ENCODE results near the gene MACROD1. TPM values are rescaled to one million over a fixed set of nuclear protein-coding genes. Genes with fewer than 3 reads are reported as not detected.

MACROD1 gene
- total and polyA plus RNA-seq, 2 experiments from 2014 or later = 21.2 to 29.8 TPM

DNA sequence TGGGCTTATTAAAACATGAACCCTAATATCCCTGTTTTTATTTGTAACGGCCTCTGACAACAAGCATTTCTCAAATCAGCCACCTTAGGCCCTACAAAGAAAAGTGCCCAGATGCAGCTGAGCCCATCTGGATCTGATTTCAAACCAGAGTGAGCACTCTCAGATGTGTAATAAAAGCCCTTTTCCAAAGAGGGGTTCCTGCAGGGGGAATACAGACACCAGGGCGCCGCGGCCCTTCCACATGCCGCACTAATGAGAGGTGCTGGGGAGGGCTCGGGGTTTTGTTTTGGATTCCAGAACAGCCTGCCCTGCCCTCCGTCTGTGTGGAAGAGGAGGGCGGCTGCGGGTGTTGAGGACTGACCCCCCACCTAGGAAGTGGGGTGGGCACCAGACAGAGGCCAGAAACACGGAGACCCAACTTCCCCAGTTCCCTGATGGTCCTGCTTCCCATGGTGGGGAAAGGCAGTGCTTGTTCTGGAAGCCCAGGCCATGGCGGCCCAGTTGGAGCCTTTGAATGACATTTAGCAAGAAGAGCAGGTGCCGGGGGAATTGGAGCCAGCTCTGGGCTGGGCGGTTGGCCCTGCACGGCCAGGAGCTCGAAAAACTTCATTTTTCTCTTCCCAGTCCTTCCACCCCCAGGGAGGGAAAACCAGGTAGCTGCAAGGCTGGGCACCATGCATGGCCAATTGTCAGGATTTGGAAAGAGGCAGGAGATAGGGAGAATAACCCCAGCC is 63.7 kb downstream of the MACROD1 start:
- no peaks in the 10 kb centered on the region for H3K9me3 ChIP-seq (ENCODE audit: low read depth)
- H3K36me3 ChIP-seq (replicated peaks; ENCODE audit: insufficient read depth, low read depth) = no peaks in the 10 kb centered on the region
- H2AFZ ChIP-seq = no peak overlapping the region
- H3K27me3 ChIP-seq = no peaks in the 10 kb centered on the region
- no peaks in the 10 kb centered on the region for H4K20me1 ChIP-seq (ENCODE audit: insufficient read depth, poor library complexity, severe bottlenecking)
- no peak overlapping the region for H3K4me3 ChIP-seq
- TF ChIP-seq, protein P1, sequence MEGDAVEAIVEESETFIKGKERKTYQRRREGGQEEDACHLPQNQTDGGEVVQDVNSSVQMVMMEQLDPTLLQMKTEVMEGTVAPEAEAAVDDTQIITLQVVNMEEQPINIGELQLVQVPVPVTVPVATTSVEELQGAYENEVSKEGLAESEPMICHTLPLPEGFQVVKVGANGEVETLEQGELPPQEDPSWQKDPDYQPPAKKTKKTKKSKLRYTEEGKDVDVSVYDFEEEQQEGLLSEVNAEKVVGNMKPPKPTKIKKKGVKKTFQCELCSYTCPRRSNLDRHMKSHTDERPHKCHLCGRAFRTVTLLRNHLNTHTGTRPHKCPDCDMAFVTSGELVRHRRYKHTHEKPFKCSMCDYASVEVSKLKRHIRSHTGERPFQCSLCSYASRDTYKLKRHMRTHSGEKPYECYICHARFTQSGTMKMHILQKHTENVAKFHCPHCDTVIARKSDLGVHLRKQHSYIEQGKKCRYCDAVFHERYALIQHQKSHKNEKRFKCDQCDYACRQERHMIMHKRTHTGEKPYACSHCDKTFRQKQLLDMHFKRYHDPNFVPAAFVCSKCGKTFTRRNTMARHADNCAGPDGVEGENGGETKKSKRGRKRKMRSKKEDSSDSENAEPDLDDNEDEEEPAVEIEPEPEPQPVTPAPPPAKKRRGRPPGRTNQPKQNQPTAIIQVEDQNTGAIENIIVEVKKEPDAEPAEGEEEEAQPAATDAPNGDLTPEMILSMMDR (IDR thresholded peaks at IDR 0.05; ENCODE audit: poor library complexity) = no peak
- TF ChIP-seq EZH2 (IDR thresholded peaks at IDR 0.05; ENCODE audit: borderline replicate concordance) (no peak), EZH2phosphoT487 (IDR thresholded peaks at IDR 0.05; ENCODE audit: low read depth, severe bottlenecking, unreplicated experiment) (no peak)
- WGBS (ENCODE audit: low lambda C conversion rate, missing lambda C conversion rate) = 63% methylated on average over 15 of the region's 15 CpGs
- H3K79me2 ChIP-seq = no peaks in the 10 kb centered on the region
- DNase-seq (ENCODE audit: low spot score) = no peak
- peaks cover 13% of the 10 kb centered on the region for H3K4me1 ChIP-seq (ENCODE audit: insufficient read depth)
- H3K4me2 ChIP-seq = peak overlapping the region; percentile 45
- H3K27ac ChIP-seq = peak overlapping the region; percentile 75
- H3K9me2 ChIP-seq (replicated peaks; ENCODE audit: insufficient read depth) = no peaks in the 10 kb centered on the region

DNA sequence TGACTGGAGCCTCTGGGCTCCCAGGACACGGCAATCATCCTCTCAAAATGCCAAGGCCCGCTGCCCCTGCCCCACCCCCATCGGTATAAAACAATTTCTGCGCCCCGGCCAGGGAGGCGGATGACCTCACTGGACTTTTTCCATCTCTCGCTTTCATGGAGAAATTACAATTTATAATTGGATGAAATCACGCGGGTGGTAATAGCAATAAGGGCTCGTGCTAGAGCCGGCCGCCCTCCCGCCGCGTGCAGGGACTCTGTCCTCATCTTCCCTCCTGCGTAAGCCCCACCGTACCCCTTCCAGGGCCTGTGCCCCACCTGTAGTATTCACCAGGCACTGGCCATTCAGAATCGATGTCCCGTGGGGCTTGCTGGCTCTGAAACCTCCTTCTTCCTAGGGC is 64.5 kb downstream of the MACROD1 start:
- H3K4me3 ChIP-seq = no peak overlapping the region
- H3K9me2 ChIP-seq (replicated peaks; ENCODE audit: insufficient read depth) = no peaks in the 10 kb centered on the region
- no peaks in the 10 kb centered on the region for H3K79me2 ChIP-seq
- H3K4me2 ChIP-seq = peak overlapping the region; percentile 45
- no peak for TF ChIP-seq EZH2phosphoT487 (IDR thresholded peaks at IDR 0.05; ENCODE audit: low read depth, severe bottlenecking, unreplicated experiment)
- peaks cover 13% of the 10 kb centered on the region for H3K4me1 ChIP-seq (ENCODE audit: insufficient read depth)
- no peaks in the 10 kb centered on the region for H3K36me3 ChIP-seq (replicated peaks; ENCODE audit: insufficient read depth, low read depth)
- peak overlapping the region; percentile 75 for H3K27ac ChIP-seq
- H2AFZ ChIP-seq = no peak overlapping the region
- no peaks in the 10 kb centered on the region for H4K20me1 ChIP-seq (ENCODE audit: insufficient read depth, poor library complexity, severe bottlenecking)
- no peaks in the 10 kb centered on the region for H3K27me3 ChIP-seq
- WGBS (ENCODE audit: low lambda C conversion rate, missing lambda C conversion rate) = 68% methylated on average over 19 of the region's 19 CpGs
- H3K9me3 ChIP-seq (ENCODE audit: low read depth) = no peaks in the 10 kb centered on the region
- no peak for DNase-seq (ENCODE audit: low spot score)

DNA sequence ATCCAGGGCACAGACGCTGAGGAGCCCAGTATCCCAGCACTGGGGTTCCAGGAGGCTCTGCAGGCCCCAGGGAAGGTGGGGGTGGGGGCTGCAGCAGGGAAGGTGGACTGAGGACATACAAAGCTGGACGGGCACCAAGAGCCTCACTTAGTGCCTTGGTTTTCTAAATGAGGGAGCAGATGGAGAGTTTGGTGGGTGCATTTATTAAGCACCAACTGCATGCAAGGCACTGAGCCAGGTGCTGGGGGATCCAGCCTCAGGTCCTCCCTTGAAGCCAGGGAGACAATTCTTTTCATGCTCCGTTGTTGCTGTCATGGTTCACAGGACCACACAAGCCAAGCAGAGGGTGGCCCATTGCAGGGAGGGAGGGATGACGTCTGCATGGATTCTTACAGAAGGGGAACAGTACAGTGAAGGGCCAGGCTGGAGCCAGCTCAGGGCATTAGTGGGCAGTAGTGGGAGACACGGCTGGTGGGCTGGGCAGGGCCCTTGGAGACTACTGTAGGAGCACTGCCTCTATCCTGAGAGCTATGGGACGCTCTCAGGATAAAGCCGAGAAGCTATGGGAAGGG is 65.0 kb downstream of the MACROD1 start:
- Histone ChIP-seq H3K4me2 (no peak overlapping the region), H3K27me3 (no peaks in the 10 kb centered on the region), H2AFZ (no peak overlapping the region), H3K9me2 (replicated peaks; ENCODE audit: insufficient read depth) (no peaks in the 10 kb centered on the region), H3K4me1 (ENCODE audit: insufficient read depth) (peaks cover 17% of the 10 kb centered on the region), H3K27ac (peak overlapping the region; percentile 75), H4K20me1 (ENCODE audit: insufficient read depth, poor library complexity, severe bottlenecking) (no peaks in the 10 kb centered on the region), H3K9me3 (ENCODE audit: low read depth) (no peaks in the 10 kb centered on the region), H3K4me3 (no peak overlapping the region), H3K36me3 (replicated peaks; ENCODE audit: insufficient read depth, low read depth) (no peaks in the 10 kb centered on the region), H3K79me2 (no peaks in the 10 kb centered on the region)
- no peak for DNase-seq (ENCODE audit: low spot score)
- TF ChIP-seq, protein P1 (IDR thresholded peaks at IDR 0.05; ENCODE audit: poor library complexity) = no peak
- TF ChIP-seq EZH2 (IDR thresholded peaks at IDR 0.05; ENCODE audit: borderline replicate concordance) (no peak), EZH2phosphoT487 (IDR thresholded peaks at IDR 0.05; ENCODE audit: low read depth, severe bottlenecking, unreplicated experiment) (no peak)
- 81% methylated on average over 7 of the region's 7 CpGs for WGBS (ENCODE audit: low lambda C conversion rate, missing lambda C conversion rate)

DNA sequence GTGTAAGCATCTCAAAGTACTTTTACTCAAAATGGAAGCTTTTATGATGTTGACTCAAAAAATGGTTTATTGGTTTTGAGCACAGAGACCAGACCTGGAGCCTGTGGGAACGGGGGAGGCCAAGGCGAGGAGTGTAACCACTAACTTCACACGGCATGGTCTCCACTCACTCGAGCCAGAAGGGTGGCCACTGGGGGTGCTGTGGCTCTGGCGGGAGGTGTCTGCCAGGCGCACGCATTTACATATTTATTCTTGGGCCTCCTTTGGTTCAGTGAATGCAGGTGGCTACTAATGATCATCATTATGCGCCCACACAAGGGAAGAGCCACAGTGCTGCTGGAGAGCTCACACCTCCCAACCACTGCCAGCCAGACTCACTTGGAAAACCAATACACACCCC is 65.6 kb downstream of the MACROD1 start:
- Histone ChIP-seq H3K36me3 (replicated peaks; ENCODE audit: insufficient read depth, low read depth) (no peaks in the 10 kb centered on the region), H3K27me3 (no peaks in the 10 kb centered on the region), H3K27ac (peak overlapping the region; percentile 75), H2AFZ (no peak overlapping the region), H3K4me1 (ENCODE audit: insufficient read depth) (peaks cover 23% of the 10 kb centered on the region), H3K9me3 (ENCODE audit: low read depth) (no peaks in the 10 kb centered on the region), H3K9me2 (replicated peaks; ENCODE audit: insufficient read depth) (no peaks in the 10 kb centered on the region), H3K4me2 (no peak overlapping the region), H3K4me3 (no peak overlapping the region), H3K79me2 (no peaks in the 10 kb centered on the region), H4K20me1 (ENCODE audit: insufficient read depth, poor library complexity, severe bottlenecking) (no peaks in the 10 kb centered on the region)
- no peak for DNase-seq (ENCODE audit: low spot score)
- TF ChIP-seq EZH2 (IDR thresholded peaks at IDR 0.05; ENCODE audit: borderline replicate concordance) (no peak), EZH2phosphoT487 (IDR thresholded peaks at IDR 0.05; ENCODE audit: low read depth, severe bottlenecking, unreplicated experiment) (no peak)
- TF ChIP-seq, protein P1 (IDR thresholded peaks at IDR 0.05; ENCODE audit: poor library complexity) = peak; percentile 38
- 54% methylated on average over 8 of the region's 8 CpGs for WGBS (ENCODE audit: low lambda C conversion rate, missing lambda C conversion rate)

Data from hepatocyte (in vitro differentiated cells).